HG03097 (cell line): ENCODE results near the gene EIPR1.
"Not testable (repeated sequence)": the region's sequence is repeated elsewhere in the genome, so short reads cannot be mapped to it uniquely, and the experiment has no call there.

Source experiments
- ATAC-seq: cut with Tn5 transposase; IDR thresholded peaks from one replicate; pipeline ENCODE4 v1.9.1; 2021; ENCODE audit not compliant: unreplicated experiment, low FRiP score

EIPR1 gene

GRCh38 chr2:3361518-3362389 lies 15.9 kb downstream of the EIPR1 start:
- ATAC-seq, result no peak

GRCh38 chr2:3357926-3358325 lies 19.7 kb downstream of the EIPR1 start:
- no peak for ATAC-seq

GRCh38 chr2:3357446-3357845 lies 20.2 kb downstream of the EIPR1 start:
- not testable (repeated sequence) for ATAC-seq

GRCh38 chr2:3356799-3357198 lies 20.8 kb downstream of the EIPR1 start:
- no peak for ATAC-seq

GRCh38 chr2:3355951-3356569 lies 21.6 kb downstream of the EIPR1 start:
- no peak for ATAC-seq

GRCh38 chr2:3354986-3355385 lies 22.6 kb downstream of the EIPR1 start:
- ATAC-seq, result no peak

GRCh38 chr2:3349211-3349693 lies 28.4 kb downstream of the EIPR1 start:
- ATAC-seq, result no peak

GRCh38 chr2:3348767-3349166 lies 28.9 kb downstream of the EIPR1 start:
- ATAC-seq, result no peak

- no peak for ATAC-seq
These were observed 32.0 kb downstream of the EIPR1 start for GRCh38 chr2:3345621-3346020.

GRCh38 chr2:3344897-3345296 lies 32.7 kb downstream of the EIPR1 start:
- ATAC-seq, result no peak

GRCh38 chr2:3343012-3343411 lies 34.6 kb downstream of the EIPR1 start:
- ATAC-seq, result no peak

GRCh38 chr2:3342324-3342723 lies 35.3 kb downstream of the EIPR1 start:
- no peak for ATAC-seq

- no peak for ATAC-seq
These were observed 36.3 kb downstream of the EIPR1 start for GRCh38 chr2:3341336-3341735.

GRCh38 chr2:3340144-3340543 lies 37.5 kb downstream of the EIPR1 start:
- ATAC-seq, result no peak

- no peak for ATAC-seq
These were observed 39.3 kb downstream of the EIPR1 start for GRCh38 chr2:3338340-3338739.

- ATAC-seq, result no peak
These were observed 40.8 kb downstream of the EIPR1 start for GRCh38 chr2:3336844-3337243.

GRCh38 chr2:3334392-3335345 lies 42.9 kb downstream of the EIPR1 start:
- ATAC-seq, result no peak

GRCh38 chr2:3332133-3332532 lies 45.5 kb downstream of the EIPR1 start:
- no peak for ATAC-seq

GRCh38 chr2:3329491-3329890 lies 48.1 kb downstream of the EIPR1 start:
- ATAC-seq, result no peak

- no peak for ATAC-seq
These were observed 50.7 kb downstream of the EIPR1 start for GRCh38 chr2:3326871-3327270.

GRCh38 chr2:3326182-3326537 lies 51.5 kb downstream of the EIPR1 start:
- no peak for ATAC-seq
